Loucy (cell line): ENCODE data around the gene PMFBP1.

Experiments used
- H2AFZ ChIP-seq: fragments of 200-600 bp; sonication (generic); 2 replicates; pipeline ENCODE4 v1.6.0; 2016; ENCODE audit warnings: antibody characterized with exemption, mild to moderate bottlenecking, low read length, moderate library complexity
- H3F3A ChIP-seq: fragments of 200-600 bp; 2 replicates; pipeline ENCODE4 v1.6.0; 2016; ENCODE audit warnings: antibody characterized with exemption, low read depth, mild to moderate bottlenecking
- H3K27me3 ChIP-seq: fragments of 200-600 bp; sonication (generic); 2 replicates; pipeline ENCODE4 v1.6.1; 2014; ENCODE audit warnings: low read length, mild to moderate bottlenecking; ENCODE audit not compliant: insufficient read depth, poor library complexity, severe bottlenecking
- H3K36me3 ChIP-seq: fragments of 200-600 bp; sonication (generic); 2 replicates; pipeline ENCODE4 v1.6.1; 2016; ENCODE audit warnings: low read length; ENCODE audit not compliant: insufficient read depth
- H3K4me1 ChIP-seq: fragments of 200-600 bp; sonication (generic); 2 replicates; pipeline ENCODE4 v1.5.1; 2014; ENCODE audit warnings: low read length, mild to moderate bottlenecking; ENCODE audit not compliant: insufficient read depth, poor library complexity, severe bottlenecking
- H3K4me2 ChIP-seq: fragments of 200-600 bp; sonication (generic); 2 replicates; pipeline ENCODE4 v1.6.0; 2014; ENCODE audit warnings: antibody characterized with exemption, low read length, low read depth, mild to moderate bottlenecking; ENCODE audit not compliant: poor library complexity, severe bottlenecking
- H3K4me3 ChIP-seq: fragments of 200-600 bp; sonication (generic); 2 replicates; pipeline ENCODE4 v1.5.1; 2014; ENCODE audit warnings: low read length, mild to moderate bottlenecking, mixed read lengths; ENCODE audit not compliant: poor library complexity, severe bottlenecking
- H3K79me2 ChIP-seq: fragments of 200-600 bp; sonication (generic); 2 replicates; pipeline ENCODE4 v1.6.1; 2014; ENCODE audit warnings: low read length; ENCODE audit not compliant: insufficient read depth
- H3K9ac ChIP-seq: fragments of 200-600 bp; sonication (generic); 2 replicates; pipeline ENCODE4 v1.6.0; 2014; ENCODE audit warnings: mild to moderate bottlenecking, low read depth, low read length, moderate library complexity; ENCODE audit not compliant: poor library complexity, severe bottlenecking
- H3K9me2 ChIP-seq: fragments of 200-600 bp; sonication (generic); replicated peaks from 2 replicates; pipeline ENCODE4 v1.6.1; 2016; ENCODE audit warnings: low read depth, low read length, mixed read lengths
- H3K9me3 ChIP-seq: fragments of 200-600 bp; sonication (generic); 2 replicates; pipeline ENCODE4 v1.6.1; 2014; ENCODE audit warnings: mild to moderate bottlenecking, antibody characterized with exemption, low read length, low read depth; ENCODE audit not compliant: insufficient read depth
- H4K20me1 ChIP-seq: fragments of 200-600 bp; sonication (generic); 2 replicates; pipeline ENCODE4 v1.6.0; 2014; ENCODE audit warnings: antibody characterized with exemption, low read length, mild to moderate bottlenecking; ENCODE audit not compliant: insufficient read depth, poor library complexity, severe bottlenecking
- CTCF ChIP-seq: fragments of 200-600 bp; sonication (generic); conservative IDR thresholded peaks from 2 replicates; pipeline ENCODE4 v1.5.1; 2014; ENCODE audit warnings: mild to moderate bottlenecking, antibody characterized with exemption, low read length
- EZH2phosphoT487 ChIP-seq: fragments of 200-600 bp; IDR thresholded peaks from 2 replicates; pipeline ENCODE4 v1.6.1; 2018; ENCODE audit warnings: antibody characterized with exemption, mild to moderate bottlenecking, moderate library complexity, borderline replicate concordance

PMFBP1 gene

GRCh38 chr16:72132726-72133125 is 39.2 kb downstream of the PMFBP1 start:
- Histone ChIP-seq H3K9me2 (no peaks in the 10 kb centered on the region), H3K4me2 (no peak overlapping the region), H3K4me3 (no peak overlapping the region), H3K9me3 (no peaks in the 10 kb centered on the region), H2AFZ (no peak overlapping the region), H3K4me1 (no peaks in the 10 kb centered on the region), H3K9ac (no peak overlapping the region), H4K20me1 (no peaks in the 10 kb centered on the region), H3K79me2 (no peaks in the 10 kb centered on the region), H3K36me3 (no peaks in the 10 kb centered on the region), H3F3A (no peaks in the 10 kb centered on the region), H3K27me3 (no peaks in the 10 kb centered on the region)
- no peak for TF ChIP-seq EZH2phosphoT487
- no peak for TF ChIP-seq CTCF

- Histone ChIP-seq H3K9me2 (no peaks in the 10 kb centered on the region), H3K27me3 (no peaks in the 10 kb centered on the region), H3K4me2 (no peak overlapping the region), H3K4me3 (no peak overlapping the region), H3K79me2 (no peaks in the 10 kb centered on the region), H3K9me3 (no peaks in the 10 kb centered on the region), H3F3A (no peaks in the 10 kb centered on the region), H4K20me1 (no peaks in the 10 kb centered on the region), H3K36me3 (no peaks in the 10 kb centered on the region), H3K4me1 (no peaks in the 10 kb centered on the region), H2AFZ (no peak overlapping the region), H3K9ac (no peak overlapping the region)
- TF ChIP-seq CTCF (no peak), EZH2phosphoT487 (no peak)
Observed at GRCh38 chr16:72131036-72131435, 40.9 kb downstream of the PMFBP1 start.

GRCh38 chr16:72129976-72130656 is 41.8 kb downstream of the PMFBP1 start:
- Histone ChIP-seq H3K9me2 (no peaks in the 10 kb centered on the region), H3K27me3 (no peaks in the 10 kb centered on the region), H4K20me1 (no peaks in the 10 kb centered on the region), H3K79me2 (no peaks in the 10 kb centered on the region), H3F3A (no peaks in the 10 kb centered on the region), H3K9ac (no peak overlapping the region), H3K4me3 (no peak overlapping the region), H3K4me2 (no peak overlapping the region), H3K4me1 (no peaks in the 10 kb centered on the region), H3K36me3 (no peaks in the 10 kb centered on the region), H2AFZ (no peak overlapping the region), H3K9me3 (no peaks in the 10 kb centered on the region)
- no peak for TF ChIP-seq EZH2phosphoT487
- no peak for TF ChIP-seq CTCF
